G401.6 (cell line): ENCODE results near the gene PAPLN.
"Not testable (repeated sequence)": the region's sequence is repeated elsewhere in the genome, so short reads cannot be mapped to it uniquely, and the experiment has no call there.

Source experiments
- FAIRE-seq: peaks from 2 replicates; lab custom pipeline; 2012; peaks lifted over from hg19 to GRCh38; lab: Jason Lieb, UNC

Gene PAPLN

GRCh38 chr14:73237219-73237785 is at the start of gene PAPLN:
TSS of gene PAPLN (plus strand) at chr14:73237506. CDS start at chr14:73239779, 2,273 bp downstream.
- no peak for FAIRE-seq

GRCh38 chr14:73188501-73188911 is 48.8 kb upstream of the PAPLN start:
- FAIRE-seq = no peak

- no peak for FAIRE-seq
Measured at GRCh38 chr14:73189651-73190050, 47.7 kb upstream of the PAPLN start.

GRCh38 chr14:73191441-73191840 is 45.9 kb upstream of the PAPLN start:
- no peak for FAIRE-seq

GRCh38 chr14:73194306-73194705 is 43.0 kb upstream of the PAPLN start:
- FAIRE-seq = not testable (repeated sequence)

- FAIRE-seq = no peak
Measured at GRCh38 chr14:73198253-73198652, 39.1 kb upstream of the PAPLN start.

- FAIRE-seq = no peak
Measured at GRCh38 chr14:73203527-73203926, 33.8 kb upstream of the PAPLN start.

GRCh38 chr14:73207615-73208014 is 29.7 kb upstream of the PAPLN start:
- no peak for FAIRE-seq

- FAIRE-seq = no peak
Measured at GRCh38 chr14:73208390-73208789, 28.9 kb upstream of the PAPLN start.

GRCh38 chr14:73208846-73209245 is 28.5 kb upstream of the PAPLN start:
- FAIRE-seq = no peak

GRCh38 chr14:73209953-73210352 is 27.4 kb upstream of the PAPLN start:
- no peak for FAIRE-seq

GRCh38 chr14:73211251-73212040 is 25.9 kb upstream of the PAPLN start:
- no peak for FAIRE-seq

- no peak for FAIRE-seq
Measured at GRCh38 chr14:73216030-73216429, 21.3 kb upstream of the PAPLN start.

GRCh38 chr14:73217411-73217810 is 19.9 kb upstream of the PAPLN start:
- FAIRE-seq = no peak

GRCh38 chr14:73220061-73220460 is 17.2 kb upstream of the PAPLN start:
- no peak for FAIRE-seq

- no peak for FAIRE-seq
Measured at GRCh38 chr14:73220634-73221033, 16.7 kb upstream of the PAPLN start.

GRCh38 chr14:73221945-73222344 is 15.4 kb upstream of the PAPLN start:
- FAIRE-seq = no peak

GRCh38 chr14:73223049-73223448 is 14.3 kb upstream of the PAPLN start:
- FAIRE-seq = no peak

- FAIRE-seq = no peak
Measured at GRCh38 chr14:73225496-73225895, 11.8 kb upstream of the PAPLN start.

GRCh38 chr14:73227812-73228781 is 9.2 kb upstream of the PAPLN start:
- FAIRE-seq = no peak

- FAIRE-seq = no peak
Measured at GRCh38 chr14:73230051-73230450, 7.3 kb upstream of the PAPLN start.

GRCh38 chr14:73231981-73232851 is 5.1 kb upstream of the PAPLN start:
- FAIRE-seq = no peak
